Esophagus muscularis mucosa (tissue), 4 donors: ENCODE results near the gene MAP2K2.

ENCODE experiments used
- CTCF ChIP-seq, 3 experiments: fragments of 200-600 bp in 2 of 3; fragments of 450-650 bp in 1 of 3; sonication (generic) in 2 of 3; IDR thresholded peaks; one replicate each; pipeline ENCODE4 v1.5.1; 2017 to 2019; ENCODE audit warnings: antibody characterized with exemption in 3 of 3, mild to moderate bottlenecking in 2 of 3, moderate library complexity in 1 of 3
- EP300 ChIP-seq: sonication (generic); formaldehyde crosslinking; IDR thresholded peaks from one replicate; pipeline ENCODE4 v1.6.1; 2017; ENCODE audit warnings: antibody characterized with exemption
- POLR2A ChIP-seq: fragments of 450-650 bp; IDR thresholded peaks from one replicate; pipeline ENCODE4 v1.6.1; 2017; ENCODE audit warnings: antibody characterized with exemption, moderate library complexity, mild to moderate bottlenecking, low read depth
- POLR2AphosphoS5 ChIP-seq, 2 donors: sonication (generic); formaldehyde crosslinking; IDR thresholded peaks; one replicate each; pipeline ENCODE4 v1.6.1; 2017; ENCODE audit warnings: antibody characterized with exemption in 2 of 2

DNA sequence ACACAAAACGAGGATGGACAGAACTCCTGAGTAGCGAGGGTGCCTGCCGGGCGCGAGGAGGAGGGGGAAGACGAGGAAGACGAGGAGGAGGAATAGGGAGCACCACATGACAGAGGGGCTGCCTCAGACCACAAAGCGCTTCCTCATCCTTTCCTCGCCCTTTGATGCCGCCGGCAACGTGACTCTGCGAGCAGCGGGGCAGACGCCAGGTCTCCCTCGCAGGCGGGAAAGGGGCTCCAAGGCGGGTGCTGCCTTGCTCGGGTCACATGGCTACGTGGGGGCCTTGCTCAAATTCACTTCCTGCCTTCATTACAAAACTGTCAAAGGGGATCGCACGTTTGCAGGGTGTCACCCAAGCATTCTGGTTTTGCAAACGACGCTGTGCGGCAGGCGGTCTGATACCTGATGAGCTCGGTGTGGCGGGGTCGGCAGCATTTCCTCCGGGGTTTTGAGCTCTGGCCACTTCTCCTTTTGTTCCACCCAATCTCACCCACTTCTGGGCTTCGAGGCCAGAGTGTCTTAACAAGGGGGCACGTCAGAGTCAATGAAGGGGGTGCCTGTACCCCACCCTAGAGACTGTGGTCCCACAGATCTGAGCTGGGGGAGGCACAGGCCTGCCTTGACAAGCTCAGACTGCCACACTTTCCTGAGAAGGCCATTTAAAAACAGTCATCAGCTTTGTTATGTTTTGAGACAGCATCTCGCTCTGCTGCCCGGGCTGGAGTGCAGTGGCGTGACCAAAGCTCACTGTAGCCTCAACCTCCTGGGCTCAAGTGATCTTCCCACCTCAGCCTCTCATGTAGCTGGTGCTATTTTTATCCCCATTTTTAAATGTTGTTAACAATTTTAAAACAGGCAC is 14.9 kb downstream of the MAP2K2 start:
- TF ChIP-seq CTCF (IDR thresholded peaks at IDR 0.05): no peak
- no peak for TF ChIP-seq POLR2AphosphoS5 (IDR thresholded peaks at IDR 0.05)
- no peak for TF ChIP-seq EP300
- TF ChIP-seq POLR2A: no peak
